RWPE2 (cell line): ENCODE measurements around the gene PPP2R2B.
A peak's percentile ranks its signal among the peaks of the same experiment; 100 is the strongest.

Experiments
- ATAC-seq: fragments of 200-7000 bp; cut with Tn5 transposase; 3 replicates; pipeline ENCODE4 v1.9.1; 2021; ENCODE audit warnings: low read depth
- DNase-seq: peaks from one replicate; pipeline ENCODE4 v3.0.0-alpha.2; 2020; ENCODE audit warnings: low spot score
- H3K27ac ChIP-seq: fragments of 450-650 bp; 2 replicates; pipeline ENCODE4 v1.5.1; 2017; ENCODE audit warnings: mild to moderate bottlenecking; ENCODE audit not compliant: poor library complexity, severe bottlenecking
- H3K27me3 ChIP-seq: fragments of 250-450 bp; sonication (Bioruptor Pico); 2 replicates; pipeline ENCODE4 v1.5.1; 2021; ENCODE audit warnings: mild to moderate bottlenecking, moderate library complexity; ENCODE audit not compliant: insufficient read depth, poor library complexity, severe bottlenecking
- H3K36me3 ChIP-seq: fragments of 250-450 bp; sonication (Bioruptor Pico); 2 replicates; pipeline ENCODE4 v1.5.1; 2020; ENCODE audit warnings: low read depth, mild to moderate bottlenecking, moderate library complexity
- H3K4me1 ChIP-seq: fragments of 250-450 bp; sonication (Bioruptor Pico); 2 replicates; pipeline ENCODE4 v1.5.1; 2021; ENCODE audit warnings: mild to moderate bottlenecking, moderate library complexity; ENCODE audit not compliant: insufficient read depth, poor library complexity, severe bottlenecking
- H3K4me3 ChIP-seq: fragments of 250-450 bp; sonication (Bioruptor Pico); 2 replicates; pipeline ENCODE4 v1.5.1; 2021; ENCODE audit warnings: mild to moderate bottlenecking, moderate library complexity; ENCODE audit not compliant: severe bottlenecking
- H3K9me3 ChIP-seq: fragments of 250-450 bp; sonication (Bioruptor Pico); 2 replicates; pipeline ENCODE4 v1.5.1; 2021; ENCODE audit warnings: mild to moderate bottlenecking, moderate library complexity; ENCODE audit not compliant: severe bottlenecking
- TF ChIP-seq, protein P1 (sequence below): fragments of 450-650 bp; IDR thresholded peaks from one replicate; pipeline ENCODE4 v1.5.1; 2017; ENCODE audit warnings: mild to moderate bottlenecking, moderate library complexity; ENCODE audit not compliant: poor library complexity, severe bottlenecking

Gene PPP2R2B

DNA sequence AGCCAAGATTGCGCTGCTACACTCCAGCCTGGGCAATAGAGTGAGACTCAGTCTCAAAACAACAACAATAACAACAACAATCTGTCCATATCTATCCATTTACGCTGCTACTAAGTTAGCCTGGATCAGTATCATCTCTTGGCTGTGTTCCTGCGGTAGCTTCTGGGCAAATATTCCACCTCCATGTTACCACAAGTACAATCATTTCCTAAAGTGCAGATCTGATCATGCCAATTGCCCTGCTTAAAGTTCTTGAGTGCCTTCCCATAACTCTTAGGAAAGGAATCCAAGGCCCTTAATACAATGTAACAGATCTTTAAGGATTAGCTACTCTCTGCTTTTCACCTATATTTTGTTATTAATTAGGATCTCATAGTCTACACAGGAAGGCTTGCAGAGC, 15.4 kb upstream of the PPP2R2B start:
- H3K27ac ChIP-seq, result no peak overlapping the region
- ATAC-seq (no peak), DNase-seq (no peak)
- H3K9me3 ChIP-seq, result no peaks in the 10 kb centered on the region
- no peaks in the 10 kb centered on the region for H3K27me3 ChIP-seq
- H3K4me3 ChIP-seq, result no peak overlapping the region
- peaks cover 12% of the 10 kb centered on the region for H3K4me1 ChIP-seq
- H3K36me3 ChIP-seq, result no peaks in the 10 kb centered on the region
- TF ChIP-seq, protein P1, sequence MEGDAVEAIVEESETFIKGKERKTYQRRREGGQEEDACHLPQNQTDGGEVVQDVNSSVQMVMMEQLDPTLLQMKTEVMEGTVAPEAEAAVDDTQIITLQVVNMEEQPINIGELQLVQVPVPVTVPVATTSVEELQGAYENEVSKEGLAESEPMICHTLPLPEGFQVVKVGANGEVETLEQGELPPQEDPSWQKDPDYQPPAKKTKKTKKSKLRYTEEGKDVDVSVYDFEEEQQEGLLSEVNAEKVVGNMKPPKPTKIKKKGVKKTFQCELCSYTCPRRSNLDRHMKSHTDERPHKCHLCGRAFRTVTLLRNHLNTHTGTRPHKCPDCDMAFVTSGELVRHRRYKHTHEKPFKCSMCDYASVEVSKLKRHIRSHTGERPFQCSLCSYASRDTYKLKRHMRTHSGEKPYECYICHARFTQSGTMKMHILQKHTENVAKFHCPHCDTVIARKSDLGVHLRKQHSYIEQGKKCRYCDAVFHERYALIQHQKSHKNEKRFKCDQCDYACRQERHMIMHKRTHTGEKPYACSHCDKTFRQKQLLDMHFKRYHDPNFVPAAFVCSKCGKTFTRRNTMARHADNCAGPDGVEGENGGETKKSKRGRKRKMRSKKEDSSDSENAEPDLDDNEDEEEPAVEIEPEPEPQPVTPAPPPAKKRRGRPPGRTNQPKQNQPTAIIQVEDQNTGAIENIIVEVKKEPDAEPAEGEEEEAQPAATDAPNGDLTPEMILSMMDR, result no peak

DNA sequence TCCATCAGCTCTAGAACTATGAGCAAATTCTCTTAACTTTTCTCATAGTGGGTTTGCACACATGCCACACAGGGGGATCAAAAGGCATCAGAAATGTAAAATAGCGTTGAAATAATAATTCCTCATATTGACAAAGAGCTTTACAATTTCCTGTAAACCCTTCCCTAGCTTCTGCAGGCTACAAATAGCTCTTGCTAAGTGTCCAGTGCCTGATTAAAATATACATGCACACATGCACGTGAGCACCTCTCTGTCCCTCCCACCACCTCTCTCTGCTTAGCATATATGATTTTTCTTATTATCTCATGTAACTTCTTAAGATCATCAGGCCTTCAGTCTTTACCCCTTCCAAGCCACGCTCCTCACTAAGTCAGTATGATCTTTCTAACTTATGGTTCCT, 13.7 kb upstream of the PPP2R2B start:
- no peak overlapping the region for H3K4me3 ChIP-seq
- DNase-seq, result no peak
- H3K27me3 ChIP-seq, result no peaks in the 10 kb centered on the region
- ATAC-seq, result no peak
- no peaks in the 10 kb centered on the region for H3K9me3 ChIP-seq
- H3K36me3 ChIP-seq, result no peaks in the 10 kb centered on the region
- TF ChIP-seq, protein P1, result no peak
- H3K4me1 ChIP-seq, result peaks cover 12% of the 10 kb centered on the region
- H3K27ac ChIP-seq, result no peak overlapping the region

DNA sequence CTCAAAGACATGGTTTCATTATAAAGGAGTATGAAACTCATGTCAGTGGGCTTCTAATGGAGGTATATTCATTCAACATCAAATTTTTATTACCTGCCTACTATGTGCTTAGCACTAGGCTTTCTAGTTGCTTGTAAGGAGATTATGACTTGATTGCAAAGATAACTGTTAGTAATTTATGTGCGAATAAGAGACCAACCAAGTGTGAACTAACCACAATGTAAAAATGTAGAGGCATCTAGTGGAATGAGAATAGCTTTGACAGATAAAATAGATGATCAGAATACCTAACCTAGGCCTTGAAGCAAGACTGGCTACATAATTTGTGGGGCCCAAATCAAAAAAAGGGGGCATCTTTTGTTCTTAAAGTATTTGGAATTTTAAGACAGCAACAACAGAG, 13.0 kb upstream of the PPP2R2B start:
- H3K9me3 ChIP-seq, result no peaks in the 10 kb centered on the region
- H3K4me3 ChIP-seq, result no peak overlapping the region
- no peaks in the 10 kb centered on the region for H3K36me3 ChIP-seq
- no peaks in the 10 kb centered on the region for H3K27me3 ChIP-seq
- H3K27ac ChIP-seq, result no peak overlapping the region
- ATAC-seq (no peak), DNase-seq (no peak)
- TF ChIP-seq, protein P1, result no peak
- peaks cover 9% of the 10 kb centered on the region for H3K4me1 ChIP-seq

GRCh38 chr5:146890731-146891440, 12.3 kb upstream of the PPP2R2B start:
- Histone ChIP-seq H3K27ac (peak overlapping the region; percentile 34), H3K27me3 (no peaks in the 10 kb centered on the region), H3K4me3 (no peak overlapping the region), H3K4me1 (peaks cover 5% of the 10 kb centered on the region), H3K36me3 (no peaks in the 10 kb centered on the region), H3K9me3 (no peaks in the 10 kb centered on the region)
- DNase-seq (no peak), ATAC-seq (peak; percentile 54; the same call in 1 of the 3 replicates)
- TF ChIP-seq, protein P1, result no peak

DNA sequence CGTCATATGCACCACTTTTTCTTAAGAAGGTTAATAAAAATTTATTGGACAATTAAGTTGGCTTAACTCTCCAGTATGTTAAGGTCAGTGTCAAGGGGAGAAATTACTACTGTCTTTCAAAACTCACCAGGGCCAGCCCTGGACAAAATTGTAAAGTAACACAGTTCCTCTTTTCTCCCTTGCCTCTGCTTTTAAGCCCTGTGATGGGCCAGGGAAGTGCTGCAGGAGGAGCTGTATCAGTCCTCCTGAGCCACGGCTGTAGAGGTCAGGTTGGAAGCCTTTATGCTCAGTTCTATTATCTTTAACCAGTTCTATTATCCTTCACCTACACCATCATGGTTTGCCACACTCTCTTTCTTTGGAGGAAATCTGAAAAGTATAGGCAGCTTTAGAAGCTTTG, 11.5 kb upstream of the PPP2R2B start:
- Histone ChIP-seq H3K4me3 (no peak overlapping the region), H3K27me3 (no peaks in the 10 kb centered on the region), H3K27ac (peak overlapping the region; percentile 34), H3K4me1 (peaks cover 5% of the 10 kb centered on the region), H3K9me3 (no peaks in the 10 kb centered on the region), H3K36me3 (no peaks in the 10 kb centered on the region)
- DNase-seq (no peak), ATAC-seq (no peak)
- TF ChIP-seq, protein P1, result no peak
